HEK293 (cell line): ENCODE data around the gene SLC27A2.

Experiments
- KLF16 ChIP-seq: fragments of 450-650 bp; formaldehyde crosslinking; IDR thresholded peaks from 2 replicates; pipeline ENCODE4 v1.5.1; 2017; ENCODE audit warnings: missing biosample characterization, missing genetic modification characterization
- ZBTB8A ChIP-seq: fragments of 450-650 bp; formaldehyde crosslinking; IDR thresholded peaks from 2 replicates; pipeline ENCODE4 v1.5.1; 2016; ENCODE audit warnings: missing biosample characterization, missing genetic modification characterization
- ZNF362 ChIP-seq: fragments of 450-650 bp; formaldehyde crosslinking; IDR thresholded peaks from 2 replicates; pipeline ENCODE4 v1.5.1; 2016; ENCODE audit warnings: missing biosample characterization, missing genetic modification characterization
- ZNF510 ChIP-seq: fragments of 450-650 bp; formaldehyde crosslinking; IDR thresholded peaks from 2 replicates; pipeline ENCODE4 v1.5.1; 2018; ENCODE audit warnings: mild to moderate bottlenecking, missing genetic modification characterization, missing biosample characterization; ENCODE audit not compliant: insufficient replicate concordance
- TF ChIP-seq, protein P1 (sequence below): fragments of 450-650 bp; formaldehyde crosslinking; IDR thresholded peaks from 2 replicates; pipeline ENCODE4 v1.5.1; 2016; ENCODE audit warnings: missing biosample characterization, missing genetic modification characterization
- TF ChIP-seq, protein P2 (sequence below): fragments of 450-650 bp; formaldehyde crosslinking; IDR thresholded peaks from 2 replicates; pipeline ENCODE4 v1.5.1; 2016; ENCODE audit warnings: missing biosample characterization, missing genetic modification characterization, low read depth

GRCh38 chr15:50176869-50177268 is 5.1 kb upstream of the SLC27A2 start:
- TF ChIP-seq ZNF510 (tag by site-specific recombination), result no peak
- TF ChIP-seq KLF16, result no peak
- TF ChIP-seq, protein P1, sequence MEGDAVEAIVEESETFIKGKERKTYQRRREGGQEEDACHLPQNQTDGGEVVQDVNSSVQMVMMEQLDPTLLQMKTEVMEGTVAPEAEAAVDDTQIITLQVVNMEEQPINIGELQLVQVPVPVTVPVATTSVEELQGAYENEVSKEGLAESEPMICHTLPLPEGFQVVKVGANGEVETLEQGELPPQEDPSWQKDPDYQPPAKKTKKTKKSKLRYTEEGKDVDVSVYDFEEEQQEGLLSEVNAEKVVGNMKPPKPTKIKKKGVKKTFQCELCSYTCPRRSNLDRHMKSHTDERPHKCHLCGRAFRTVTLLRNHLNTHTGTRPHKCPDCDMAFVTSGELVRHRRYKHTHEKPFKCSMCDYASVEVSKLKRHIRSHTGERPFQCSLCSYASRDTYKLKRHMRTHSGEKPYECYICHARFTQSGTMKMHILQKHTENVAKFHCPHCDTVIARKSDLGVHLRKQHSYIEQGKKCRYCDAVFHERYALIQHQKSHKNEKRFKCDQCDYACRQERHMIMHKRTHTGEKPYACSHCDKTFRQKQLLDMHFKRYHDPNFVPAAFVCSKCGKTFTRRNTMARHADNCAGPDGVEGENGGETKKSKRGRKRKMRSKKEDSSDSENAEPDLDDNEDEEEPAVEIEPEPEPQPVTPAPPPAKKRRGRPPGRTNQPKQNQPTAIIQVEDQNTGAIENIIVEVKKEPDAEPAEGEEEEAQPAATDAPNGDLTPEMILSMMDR (tag by site-specific recombination), result no peak
- TF ChIP-seq, protein P2, sequence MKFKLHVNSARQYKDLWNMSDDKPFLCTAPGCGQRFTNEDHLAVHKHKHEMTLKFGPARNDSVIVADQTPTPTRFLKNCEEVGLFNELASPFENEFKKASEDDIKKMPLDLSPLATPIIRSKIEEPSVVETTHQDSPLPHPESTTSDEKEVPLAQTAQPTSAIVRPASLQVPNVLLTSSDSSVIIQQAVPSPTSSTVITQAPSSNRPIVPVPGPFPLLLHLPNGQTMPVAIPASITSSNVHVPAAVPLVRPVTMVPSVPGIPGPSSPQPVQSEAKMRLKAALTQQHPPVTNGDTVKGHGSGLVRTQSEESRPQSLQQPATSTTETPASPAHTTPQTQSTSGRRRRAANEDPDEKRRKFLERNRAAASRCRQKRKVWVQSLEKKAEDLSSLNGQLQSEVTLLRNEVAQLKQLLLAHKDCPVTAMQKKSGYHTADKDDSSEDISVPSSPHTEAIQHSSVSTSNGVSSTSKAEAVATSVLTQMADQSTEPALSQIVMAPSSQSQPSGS, result no peak
- no peak for TF ChIP-seq ZBTB8A (tag by site-specific recombination)
- no peak for TF ChIP-seq ZNF362 (tag by site-specific recombination)
